ENCODE data around the gene SHISA7. TPM values are rescaled to one million over a fixed set of nuclear protein-coding genes. Genes with fewer than 3 reads are reported as not detected.
A peak's percentile ranks its signal among the peaks of the same experiment; 100 is the strongest.
"Not testable (repeated sequence)": the region's sequence is repeated elsewhere in the genome, so short reads cannot be mapped to it uniquely, and the experiment has no call there.

The SHISA7 gene
- total RNA-seq, 1 donor from 2014 or later: 0.10 TPM

DNA sequence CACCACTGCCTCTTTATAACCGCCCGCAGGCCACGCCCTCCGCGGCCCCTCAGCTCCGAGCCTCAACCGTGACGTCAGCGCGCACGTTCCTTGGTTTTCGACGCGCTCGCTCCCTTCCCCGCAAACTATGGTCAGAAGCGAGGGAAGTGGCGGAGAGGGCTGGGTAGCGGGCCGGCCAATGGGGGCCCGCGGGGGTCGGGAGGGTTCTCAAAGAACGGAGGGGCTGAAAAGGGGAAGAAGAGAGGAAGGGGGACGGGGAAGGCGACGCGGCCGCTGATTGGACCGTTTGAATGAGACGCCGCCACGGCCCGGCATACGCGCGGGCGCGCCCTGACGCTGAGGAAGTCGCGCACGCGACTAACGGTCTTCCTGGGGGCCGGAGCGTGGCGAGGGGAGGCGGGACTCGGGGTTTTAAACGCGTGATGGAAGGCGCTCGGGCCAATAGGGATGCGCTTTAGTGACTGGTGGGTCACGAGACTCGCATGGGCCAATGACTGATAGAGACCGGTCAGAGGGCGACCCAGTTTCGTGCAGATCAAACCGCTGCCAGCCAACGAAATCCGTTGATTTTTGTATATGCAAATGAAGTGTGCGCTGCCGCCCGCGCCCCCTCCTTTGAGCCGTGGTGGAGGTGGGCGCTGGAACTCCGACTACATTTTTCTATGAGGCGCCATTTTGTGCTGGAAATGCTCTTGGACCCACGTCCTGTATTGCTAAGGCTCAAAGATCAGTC is 35.1 kb downstream of the SHISA7 start:
- peaks cover 9% of the 10 kb centered on the region for H3K9me3 Mint-ChIP-seq (ENCODE audit: low read depth)
- peaks cover 14% of the 10 kb centered on the region for H3K27me3 Mint-ChIP-seq
- DNase-seq (ENCODE audit: low spot score, unreplicated experiment): peak; percentile 90
- TF ChIP-seq, protein P1, sequence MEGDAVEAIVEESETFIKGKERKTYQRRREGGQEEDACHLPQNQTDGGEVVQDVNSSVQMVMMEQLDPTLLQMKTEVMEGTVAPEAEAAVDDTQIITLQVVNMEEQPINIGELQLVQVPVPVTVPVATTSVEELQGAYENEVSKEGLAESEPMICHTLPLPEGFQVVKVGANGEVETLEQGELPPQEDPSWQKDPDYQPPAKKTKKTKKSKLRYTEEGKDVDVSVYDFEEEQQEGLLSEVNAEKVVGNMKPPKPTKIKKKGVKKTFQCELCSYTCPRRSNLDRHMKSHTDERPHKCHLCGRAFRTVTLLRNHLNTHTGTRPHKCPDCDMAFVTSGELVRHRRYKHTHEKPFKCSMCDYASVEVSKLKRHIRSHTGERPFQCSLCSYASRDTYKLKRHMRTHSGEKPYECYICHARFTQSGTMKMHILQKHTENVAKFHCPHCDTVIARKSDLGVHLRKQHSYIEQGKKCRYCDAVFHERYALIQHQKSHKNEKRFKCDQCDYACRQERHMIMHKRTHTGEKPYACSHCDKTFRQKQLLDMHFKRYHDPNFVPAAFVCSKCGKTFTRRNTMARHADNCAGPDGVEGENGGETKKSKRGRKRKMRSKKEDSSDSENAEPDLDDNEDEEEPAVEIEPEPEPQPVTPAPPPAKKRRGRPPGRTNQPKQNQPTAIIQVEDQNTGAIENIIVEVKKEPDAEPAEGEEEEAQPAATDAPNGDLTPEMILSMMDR (IDR thresholded peaks at IDR 0.05; ENCODE audit: unreplicated experiment): no peak
- peak overlapping the region; percentile 98 for H3K27ac Mint-ChIP-seq
- H3K4me3 Mint-ChIP-seq (ENCODE audit: low read depth): peak overlapping the region; percentile 88
- peaks cover 14% of the 10 kb centered on the region for H3K4me1 Mint-ChIP-seq (ENCODE audit: low read depth)
- H3K36me3 Mint-ChIP-seq (ENCODE audit: insufficient read depth): peaks cover 18% of the 10 kb centered on the region

DNA sequence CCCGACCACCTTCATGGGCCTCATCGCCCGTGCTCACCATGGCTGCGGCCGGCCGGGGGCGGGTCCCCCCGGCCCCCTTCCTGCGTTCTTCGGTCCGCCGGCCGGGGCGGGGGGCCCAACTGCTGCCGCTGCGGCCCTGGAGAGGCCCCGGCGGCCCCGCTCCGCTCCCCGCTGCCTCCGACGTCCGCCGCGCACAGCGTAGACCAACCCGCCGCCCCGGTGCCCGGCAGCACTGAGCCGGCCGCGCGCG is 35.6 kb downstream of the SHISA7 start, which contains the start of gene UBE2S:
Gene UBE2S, minus strand, starts transcription at position 239 of the 250 bp plus-strand sequence. Its CDS starts 199 bp downstream, at position 40.
- H3K36me3 Mint-ChIP-seq (ENCODE audit: insufficient read depth): peaks cover 18% of the 10 kb centered on the region
- DNase-seq (ENCODE audit: low spot score, unreplicated experiment); H3K9me3 Mint-ChIP-seq (ENCODE audit: low read depth): not testable (repeated sequence)
- peaks cover 14% of the 10 kb centered on the region for H3K27me3 Mint-ChIP-seq
- peak within 1 kb of the TSS; percentile 88 for H3K4me3 Mint-ChIP-seq (ENCODE audit: low read depth)
- H3K27ac Mint-ChIP-seq: peak within 1 kb of the TSS; percentile 98
- peaks cover 14% of the 10 kb centered on the region for H3K4me1 Mint-ChIP-seq (ENCODE audit: low read depth)

DNA sequence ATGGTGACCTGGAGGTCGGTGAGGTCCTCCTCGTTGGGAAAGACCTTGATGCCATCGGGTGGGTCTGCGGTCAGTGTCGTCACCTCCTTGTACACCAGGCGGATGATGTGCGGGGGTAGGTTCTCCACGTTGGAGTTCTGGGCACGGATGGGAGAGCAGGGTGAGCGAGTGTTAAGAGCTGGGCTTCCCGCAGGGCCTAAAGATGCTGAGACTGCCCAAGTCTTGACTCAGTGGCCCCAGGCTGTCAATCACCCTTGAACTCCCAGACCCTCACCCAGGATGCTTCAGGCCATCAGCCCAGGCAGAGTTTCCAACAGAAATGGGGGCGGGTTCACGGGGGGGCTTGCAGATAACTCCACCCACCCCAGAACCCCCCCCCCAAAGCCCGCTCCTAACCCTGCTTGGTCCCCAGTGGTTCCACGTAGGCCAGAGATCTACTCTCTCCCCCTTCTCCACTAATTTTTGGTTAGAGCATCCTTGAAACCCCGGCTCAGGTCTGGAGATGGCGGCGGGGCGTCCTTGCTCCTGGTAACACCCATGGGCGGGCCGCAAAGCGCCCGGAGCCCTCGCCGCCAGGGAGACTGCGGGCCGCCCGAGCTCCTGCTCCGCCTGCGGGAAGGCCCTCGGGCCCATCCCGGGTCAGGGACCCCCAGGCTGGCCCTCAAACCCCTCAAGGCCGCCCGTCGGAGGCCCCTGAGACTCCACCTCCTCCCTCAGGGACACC is 36.1 kb downstream of the SHISA7 start:
- Mint-ChIP-seq H3K27ac (peak overlapping the region; percentile 67), H3K4me3 (ENCODE audit: low read depth) (peak overlapping the region; percentile 88), H3K9me3 (ENCODE audit: low read depth) (peaks cover 9% of the 10 kb centered on the region), H3K4me1 (ENCODE audit: low read depth) (peaks cover 14% of the 10 kb centered on the region), H3K27me3 (peaks cover 14% of the 10 kb centered on the region), H3K36me3 (ENCODE audit: insufficient read depth) (peaks cover 18% of the 10 kb centered on the region)
- DNase-seq (ENCODE audit: low spot score, unreplicated experiment): no peak
- TF ChIP-seq, protein P1 (IDR thresholded peaks at IDR 0.05; ENCODE audit: unreplicated experiment): no peak

DNA sequence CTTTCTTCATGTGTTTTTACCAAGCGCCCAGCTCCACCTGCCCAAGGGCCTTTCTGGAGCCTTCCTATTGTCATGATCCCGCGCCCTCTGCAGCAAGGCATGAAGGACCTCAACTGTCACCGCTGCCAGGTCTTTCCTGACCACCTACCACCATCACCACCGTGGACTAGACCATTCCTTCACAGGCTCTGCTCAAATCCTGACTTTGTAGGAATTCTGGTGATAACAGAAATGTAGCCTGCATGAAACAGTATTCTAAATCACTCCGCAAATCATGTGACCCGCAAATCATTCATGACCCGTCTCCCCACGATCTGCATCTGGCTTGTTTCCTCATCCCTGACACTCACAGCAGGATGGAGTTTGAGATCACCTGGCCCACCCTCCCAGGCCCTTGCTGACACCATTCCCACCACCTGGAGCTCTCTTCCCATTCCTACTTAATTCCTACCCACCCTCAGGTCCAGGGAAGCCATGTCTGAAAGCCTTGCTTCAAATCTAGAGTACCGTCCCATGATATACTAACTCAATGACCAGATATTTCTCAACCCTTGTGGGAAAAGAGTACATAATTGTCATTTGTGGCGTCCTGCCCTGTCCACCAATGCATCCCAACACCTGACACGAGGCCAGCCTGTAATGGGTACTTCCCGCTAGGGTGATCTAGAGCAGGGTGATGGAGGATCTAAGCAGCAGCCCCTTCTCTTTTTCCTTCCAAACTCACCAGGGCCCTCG is 36.8 kb downstream of the SHISA7 start:
- peak overlapping the region; percentile 88 for H3K4me3 Mint-ChIP-seq (ENCODE audit: low read depth)

DNA sequence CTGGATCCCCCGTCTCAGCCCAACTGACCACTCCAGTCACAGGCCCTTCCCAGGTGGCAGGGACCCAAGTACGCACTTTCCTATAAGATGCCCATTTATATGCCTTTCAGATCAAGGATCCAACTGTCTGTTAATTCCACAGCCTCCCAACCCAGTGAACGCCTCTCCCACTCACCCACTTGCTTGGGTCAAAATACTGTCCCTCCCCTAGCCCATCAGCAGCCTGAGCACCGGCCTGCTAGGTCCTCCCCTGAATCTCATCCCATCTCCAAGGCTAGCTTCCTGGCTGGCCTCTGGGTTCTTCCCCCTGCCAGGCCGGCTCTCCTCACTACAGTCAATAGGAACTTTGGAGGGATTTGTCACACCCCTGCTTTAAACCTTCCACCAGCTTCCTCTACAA is 37.5 kb downstream of the SHISA7 start:
- DNase-seq (ENCODE audit: low spot score, unreplicated experiment): no peak
- H3K4me1 Mint-ChIP-seq (ENCODE audit: low read depth): peaks cover 14% of the 10 kb centered on the region
- TF ChIP-seq, protein P1 (IDR thresholded peaks at IDR 0.05; ENCODE audit: unreplicated experiment): no peak
- peak overlapping the region; percentile 88 for H3K4me3 Mint-ChIP-seq (ENCODE audit: low read depth)
- H3K36me3 Mint-ChIP-seq (ENCODE audit: insufficient read depth): peaks cover 21% of the 10 kb centered on the region
- peak overlapping the region; percentile 87 for H3K27ac Mint-ChIP-seq
- peaks cover 9% of the 10 kb centered on the region for H3K9me3 Mint-ChIP-seq (ENCODE audit: low read depth)
- peaks cover 7% of the 10 kb centered on the region for H3K27me3 Mint-ChIP-seq

More for the DNA sequence above, 36.8 kb downstream of the SHISA7 start:
- H3K36me3 Mint-ChIP-seq (ENCODE audit: insufficient read depth): peaks cover 19% of the 10 kb centered on the region
- TF ChIP-seq, protein P1 (IDR thresholded peaks at IDR 0.05; ENCODE audit: unreplicated experiment): no peak
- peaks cover 12% of the 10 kb centered on the region for H3K27me3 Mint-ChIP-seq
- H3K27ac Mint-ChIP-seq: peak overlapping the region; percentile 87
- H3K4me1 Mint-ChIP-seq (ENCODE audit: low read depth): peaks cover 14% of the 10 kb centered on the region
- peaks cover 9% of the 10 kb centered on the region for H3K9me3 Mint-ChIP-seq (ENCODE audit: low read depth)
- DNase-seq (ENCODE audit: low spot score, unreplicated experiment): no peak
